ENCODE measurements around the gene ELF1.
"Not testable (repeated sequence)": the region's sequence is repeated elsewhere in the genome, so short reads cannot be mapped to it uniquely, and the experiment has no call there.

The ELF1 gene

DNA sequence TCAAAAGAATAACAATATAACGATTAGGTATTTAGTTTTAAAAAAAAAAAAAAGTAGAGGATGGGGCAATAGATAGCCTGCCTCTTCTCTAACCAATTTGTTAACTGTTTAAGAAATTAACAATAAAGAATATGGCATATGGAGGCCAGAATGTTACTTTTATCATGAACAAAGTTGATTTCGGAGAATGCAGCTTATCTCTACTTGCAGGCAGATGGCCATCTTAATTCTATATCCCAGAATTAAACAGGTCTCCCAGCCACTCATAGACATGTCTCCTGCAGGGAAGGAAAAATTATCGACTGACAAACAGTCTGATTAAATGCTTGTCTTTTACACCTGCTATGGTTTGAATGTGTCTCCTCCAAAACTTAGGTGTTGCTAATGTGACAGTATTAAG is 133.1 kb downstream of the ELF1 start:
- no peak for DNase-seq (ENCODE audit: low spot score)

DNA sequence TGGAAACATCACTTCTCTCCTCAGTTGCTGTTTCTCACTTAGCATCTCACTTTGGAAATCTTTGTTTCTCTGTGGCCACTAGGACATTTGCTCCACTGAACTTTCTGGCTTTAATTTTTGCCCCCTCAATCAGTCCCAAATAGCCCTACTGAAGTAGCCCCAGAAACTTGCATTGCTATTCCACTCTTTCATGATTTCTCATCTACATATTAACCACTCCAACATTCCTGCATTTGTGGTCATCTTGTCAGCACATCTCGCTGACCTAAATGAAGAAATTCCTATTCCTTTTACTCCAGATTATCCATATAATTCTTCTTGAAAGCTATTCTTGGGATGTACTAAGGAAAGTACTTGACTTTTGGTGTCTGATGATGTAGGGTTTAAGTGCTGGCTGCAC is 134.9 kb downstream of the ELF1 start:
- DNase-seq (ENCODE audit: low spot score) = not testable (repeated sequence)

Data from globus pallidus (tissue), 1 donor.